ENCODE measurements around the gene MRPS15. TPM values are rescaled to one million over a fixed set of nuclear protein-coding genes. Genes with fewer than 3 reads are reported as not detected.
A peak's percentile ranks its signal among the peaks of the same experiment; 100 is the strongest.
"Not testable (repeated sequence)": the region's sequence is repeated elsewhere in the genome, so short reads cannot be mapped to it uniquely, and the experiment has no call there.

Gene MRPS15
- polyA plus RNA-seq (2012; ENCODE audit: low read depth, missing spikeins): 98.8 TPM

DNA sequence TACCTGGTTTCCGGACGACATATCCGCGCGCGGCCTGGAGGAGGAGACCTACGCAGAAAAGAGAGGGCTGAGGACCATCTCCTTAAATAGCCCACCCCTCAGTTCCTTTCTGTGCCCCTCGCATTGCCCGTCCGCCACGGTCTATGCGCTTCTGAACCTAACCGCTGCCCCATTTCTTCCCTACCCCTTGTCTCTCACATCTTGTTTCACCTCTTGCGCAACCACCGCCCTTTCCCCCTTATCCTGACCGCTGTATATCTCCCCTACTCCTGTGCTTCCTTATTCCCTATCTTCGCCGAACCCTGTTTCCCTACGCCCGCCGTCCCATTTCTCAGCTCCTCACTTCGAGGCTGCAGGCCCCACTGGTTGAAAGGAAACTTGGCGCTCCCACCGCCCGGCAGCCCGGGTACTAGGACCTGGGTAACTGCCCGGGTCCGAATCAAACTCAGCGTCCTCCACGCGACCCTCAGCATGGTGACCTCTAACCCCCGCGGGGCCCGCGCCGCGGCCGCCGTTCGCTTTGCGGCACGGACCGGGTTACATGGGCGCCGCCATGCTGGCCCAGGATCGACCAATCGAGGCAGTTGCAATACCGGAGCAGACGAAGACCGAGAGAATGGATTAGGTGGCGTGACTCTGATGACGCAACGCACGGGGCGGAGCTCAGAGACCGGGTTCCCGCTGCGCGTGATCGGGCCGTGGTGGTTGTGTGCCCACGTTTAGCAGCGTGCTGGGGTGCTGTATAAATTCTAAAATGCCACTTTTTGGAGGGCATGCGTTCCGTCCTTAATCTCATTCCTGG, at the start of gene MRPS15:
MRPS15 (minus strand) TSS at position 582 of the 802 bp plus-strand sequence; CDS start at position 473, 109 bp downstream.
- peak; percentile 99 for FAIRE-seq
- TF ChIP-seq SPI1 (IDR thresholded peaks at IDR 0.05; ENCODE audit: low read depth, low read length) (no peak), POU2F2 (IDR thresholded peaks at IDR 0.05; ENCODE audit: low read depth, low read length) (peak; percentile 87), POLR2AphosphoS5 (IDR thresholded peaks at IDR 0.05; ENCODE audit: low read depth, low read length) (peak; percentile 96), TAF1 (IDR thresholded peaks at IDR 0.05; ENCODE audit: low read depth, low read length) (peak; percentile 86), PAX5 (IDR thresholded peaks at IDR 0.05; ENCODE audit: insufficient read depth, low read length, severe bottlenecking) (peak; percentile 20), POLR2A (IDR thresholded peaks at IDR 0.05; ENCODE audit: low read depth, low read length) (peak; percentile 87)
- peak; percentile 87 for DNase-seq (ENCODE audit: insufficient read length, low spot score)

DNA sequence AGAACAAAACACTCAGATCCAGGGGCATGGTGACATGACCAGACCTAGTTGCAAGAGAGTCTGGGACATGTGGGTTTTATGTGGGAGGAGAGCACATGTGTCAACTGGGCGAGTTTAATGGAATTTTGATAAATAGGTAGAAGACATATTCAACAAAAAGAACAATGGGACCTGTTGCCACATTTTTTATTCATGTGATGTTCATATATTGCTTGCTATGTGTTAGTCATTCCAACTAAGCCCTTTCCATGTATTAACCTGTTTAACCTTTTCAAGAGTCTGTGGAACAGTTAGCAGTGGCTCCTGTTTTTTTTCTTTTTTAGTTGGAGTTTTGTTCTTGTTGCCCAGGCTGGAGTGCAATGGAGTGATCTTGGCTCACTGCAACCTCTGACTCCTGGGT, 48.7 kb upstream of the MRPS15 start:
- no peak for FAIRE-seq
- DNase-seq (ENCODE audit: insufficient read length, low spot score): no peak
- TF ChIP-seq POU2F2 (IDR thresholded peaks at IDR 0.05; ENCODE audit: low read depth, low read length): no peak
- no peak for TF ChIP-seq SPI1 (IDR thresholded peaks at IDR 0.05; ENCODE audit: low read depth, low read length)
- TF ChIP-seq TAF1 (IDR thresholded peaks at IDR 0.05; ENCODE audit: low read depth, low read length): no peak

DNA sequence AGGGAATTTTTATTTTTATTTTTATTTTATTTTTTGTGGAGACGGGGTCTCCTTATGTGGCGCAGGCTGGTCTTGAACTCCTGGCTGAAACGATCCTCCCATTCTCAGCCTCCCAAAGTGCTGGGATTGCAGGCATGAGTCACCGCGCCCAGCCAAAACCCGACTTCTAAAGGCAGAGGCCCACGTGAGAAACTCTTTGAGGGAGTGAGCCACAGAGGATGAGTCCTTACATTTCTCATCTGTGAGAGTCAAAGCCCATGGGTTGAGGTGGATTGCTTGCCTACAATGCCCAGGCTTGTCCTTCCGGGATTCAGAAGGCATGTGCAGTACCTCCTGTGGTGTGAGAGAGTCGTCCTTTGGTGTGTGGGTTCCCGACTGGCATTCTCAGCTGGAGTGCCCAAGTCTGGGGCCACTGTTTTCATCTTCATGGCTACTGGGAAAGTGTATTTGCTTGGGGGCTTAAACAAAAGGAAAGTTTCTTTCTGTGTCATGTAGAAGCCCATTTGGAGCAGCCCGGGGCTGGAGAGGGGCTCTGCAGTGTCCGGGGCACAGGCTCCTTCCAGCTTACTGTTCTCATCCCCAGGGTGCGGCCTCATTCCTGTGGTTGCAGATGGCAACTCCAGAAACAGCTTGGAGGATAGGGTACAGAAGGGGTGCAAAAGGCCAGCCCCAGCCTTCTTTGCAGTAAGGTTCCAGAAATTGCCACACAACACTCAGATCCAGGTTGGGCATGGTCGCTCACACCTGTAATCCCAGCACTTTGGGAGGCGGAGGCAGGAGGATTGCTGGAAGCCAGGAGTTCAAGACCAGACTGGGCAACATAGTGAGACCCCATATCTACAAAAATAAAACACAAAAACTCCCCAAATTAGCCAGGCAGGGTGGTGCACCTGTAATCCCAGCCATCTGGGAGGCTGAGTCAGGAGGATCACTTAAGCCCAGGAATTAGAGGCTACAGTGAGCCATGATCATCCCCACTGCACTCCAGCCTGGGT, 47.9 kb upstream of the MRPS15 start:
- FAIRE-seq (no peak), DNase-seq (ENCODE audit: insufficient read length, low spot score) (no peak)
- TF ChIP-seq TAF1 (IDR thresholded peaks at IDR 0.05; ENCODE audit: low read depth, low read length): no peak
- TF ChIP-seq POLR2AphosphoS5 (IDR thresholded peaks at IDR 0.05; ENCODE audit: low read depth, low read length): no peak
- no peak for TF ChIP-seq SPI1 (IDR thresholded peaks at IDR 0.05; ENCODE audit: low read depth, low read length)
- no peak for TF ChIP-seq POLR2A (IDR thresholded peaks at IDR 0.05; ENCODE audit: low read depth, low read length)
- TF ChIP-seq POU2F2 (IDR thresholded peaks at IDR 0.05; ENCODE audit: low read depth, low read length): no peak
- TF ChIP-seq PAX5 (IDR thresholded peaks at IDR 0.05; ENCODE audit: insufficient read depth, low read length, severe bottlenecking): no peak

DNA sequence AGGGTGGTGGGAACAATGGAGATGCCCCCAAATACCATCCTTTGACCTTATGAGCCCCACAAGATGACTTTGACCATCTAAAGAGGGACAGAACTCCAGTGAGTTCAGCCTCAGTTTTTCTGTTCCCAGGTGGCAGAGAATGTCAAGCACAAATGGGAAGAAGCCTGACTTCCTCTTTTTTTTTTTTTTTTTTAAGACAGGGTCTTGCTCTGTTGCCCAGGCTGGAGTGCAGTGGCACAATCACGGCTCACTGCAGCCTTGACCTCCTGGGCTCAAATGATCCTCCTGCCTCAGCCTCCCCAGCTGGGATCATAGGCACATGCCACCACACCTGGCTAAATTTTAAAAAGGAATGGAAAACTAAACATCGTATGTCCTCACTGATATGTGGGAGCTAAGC, 47.0 kb upstream of the MRPS15 start:
- peak; percentile 62 for TF ChIP-seq SPI1 (IDR thresholded peaks at IDR 0.05; ENCODE audit: low read depth, low read length)
- not testable (repeated sequence) for FAIRE-seq

DNA sequence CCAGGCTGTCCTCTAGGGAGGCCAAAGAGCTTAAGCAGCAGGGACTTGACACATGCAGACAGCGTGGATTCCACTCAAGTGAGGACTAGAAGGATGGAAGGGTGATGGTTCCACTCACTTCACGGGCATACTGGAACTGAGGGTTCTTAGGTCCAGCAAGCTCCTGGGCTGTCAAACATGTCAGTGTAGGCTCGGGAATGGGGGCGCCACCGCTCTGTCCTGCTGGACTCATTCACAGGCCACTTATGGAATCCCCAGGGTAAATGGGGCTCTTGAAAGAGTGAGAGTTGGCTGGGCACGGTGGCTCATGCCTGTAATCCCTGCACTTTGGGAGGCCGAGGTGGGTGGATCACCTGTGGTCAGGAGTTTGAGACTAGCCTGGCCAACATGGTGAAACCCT, 46.2 kb upstream of the MRPS15 start:
- FAIRE-seq (no peak), DNase-seq (ENCODE audit: insufficient read length, low spot score) (no peak)
- no peak for TF ChIP-seq TAF1 (IDR thresholded peaks at IDR 0.05; ENCODE audit: low read depth, low read length)

More for the DNA sequence above, 47.0 kb upstream of the MRPS15 start:
- DNase-seq (ENCODE audit: insufficient read length, low spot score): not testable (repeated sequence)

DNA sequence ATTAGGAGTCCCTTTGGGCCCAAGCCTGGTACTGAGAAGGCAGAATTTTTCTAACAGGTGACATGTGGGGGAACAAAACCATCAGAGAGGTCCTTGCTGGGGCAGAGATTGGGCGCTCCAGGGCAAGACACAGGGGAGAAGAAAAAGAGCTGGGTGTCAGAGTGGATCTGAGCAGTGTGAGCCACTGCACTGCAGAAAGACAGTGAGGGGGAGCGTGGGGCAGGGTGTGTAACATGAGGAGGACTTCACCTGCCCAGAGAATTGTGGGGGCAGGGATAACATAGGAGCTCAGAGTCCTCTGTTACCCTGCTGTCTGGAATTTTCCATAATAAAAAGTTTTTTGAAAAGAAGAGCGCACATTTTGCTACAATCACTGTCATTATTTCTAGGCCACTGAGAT, 44.1 kb upstream of the MRPS15 start:
- TF ChIP-seq TAF1 (IDR thresholded peaks at IDR 0.05; ENCODE audit: low read depth, low read length) (no peak), POLR2AphosphoS5 (IDR thresholded peaks at IDR 0.05; ENCODE audit: low read depth, low read length) (no peak), PAX5 (IDR thresholded peaks at IDR 0.05; ENCODE audit: insufficient read depth, low read length, severe bottlenecking) (no peak), SPI1 (IDR thresholded peaks at IDR 0.05; ENCODE audit: low read depth, low read length) (no peak), POLR2A (IDR thresholded peaks at IDR 0.05; ENCODE audit: low read depth, low read length) (no peak)
- no peak for DNase-seq (ENCODE audit: insufficient read length, low spot score)
- FAIRE-seq: no peak

DNA sequence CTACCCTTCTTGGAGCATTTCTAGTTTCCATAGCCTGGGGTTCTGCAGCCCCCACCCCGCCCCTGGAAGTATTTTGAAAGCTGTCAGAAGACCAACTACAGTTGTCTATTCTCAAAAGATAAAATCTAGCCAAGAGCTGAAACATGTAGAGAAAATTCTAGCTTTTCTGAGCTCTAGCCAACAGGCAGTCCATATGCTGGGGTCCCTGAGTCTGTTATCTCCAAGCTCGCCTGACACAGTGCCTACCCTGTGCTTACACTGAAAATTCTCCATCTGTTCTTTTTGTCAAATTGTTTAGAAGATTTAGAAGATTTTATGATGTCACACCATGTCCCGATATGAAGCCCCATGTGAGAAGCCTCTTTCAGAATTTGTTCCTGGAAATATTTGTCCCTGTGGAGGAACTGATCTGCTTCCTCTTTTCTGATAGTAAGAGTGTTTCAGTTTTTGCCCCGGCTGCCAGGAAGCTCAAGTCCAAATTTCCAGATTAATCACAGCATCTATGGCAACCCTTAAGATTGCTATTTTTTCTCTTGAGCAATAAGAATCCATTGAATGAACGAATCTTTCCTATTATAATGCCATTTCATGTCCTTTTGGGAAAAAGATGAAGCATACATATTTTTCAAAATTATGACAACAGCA, 42.2 kb upstream of the MRPS15 start:
- FAIRE-seq (no peak), DNase-seq (ENCODE audit: insufficient read length, low spot score) (no peak)
- TF ChIP-seq TAF1 (IDR thresholded peaks at IDR 0.05; ENCODE audit: low read depth, low read length) (no peak), POLR2A (IDR thresholded peaks at IDR 0.05; ENCODE audit: low read depth, low read length) (no peak), PAX5 (IDR thresholded peaks at IDR 0.05; ENCODE audit: insufficient read depth, low read length, severe bottlenecking) (no peak), POU2F2 (IDR thresholded peaks at IDR 0.05; ENCODE audit: low read depth, low read length) (no peak), POLR2AphosphoS5 (IDR thresholded peaks at IDR 0.05; ENCODE audit: low read depth, low read length) (no peak)

DNA sequence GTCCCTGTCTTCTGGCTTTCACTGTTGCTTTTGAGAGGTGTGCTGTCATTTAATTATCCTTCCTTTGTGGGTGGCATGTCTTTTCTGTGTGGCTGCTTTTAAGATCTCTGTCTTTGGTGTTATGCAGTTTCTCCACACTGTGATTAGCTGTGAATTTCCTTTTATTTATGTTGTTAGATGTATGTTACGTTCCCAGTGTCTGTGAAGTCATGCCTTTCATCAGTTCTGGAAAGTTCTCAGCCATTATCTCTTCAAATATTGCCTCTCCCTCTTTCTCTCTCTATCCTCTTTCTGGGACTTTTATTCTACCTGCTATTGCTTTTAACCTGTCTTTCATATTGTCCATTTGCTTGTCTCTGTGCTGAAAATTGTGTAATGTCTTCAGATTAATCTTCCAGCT, 39.5 kb upstream of the MRPS15 start:
- no peak for FAIRE-seq
- no peak for TF ChIP-seq TAF1 (IDR thresholded peaks at IDR 0.05; ENCODE audit: low read depth, low read length)
- no peak for TF ChIP-seq PAX5 (IDR thresholded peaks at IDR 0.05; ENCODE audit: insufficient read depth, low read length, severe bottlenecking)
- TF ChIP-seq POLR2A (IDR thresholded peaks at IDR 0.05; ENCODE audit: low read depth, low read length): no peak
- no peak for TF ChIP-seq POLR2AphosphoS5 (IDR thresholded peaks at IDR 0.05; ENCODE audit: low read depth, low read length)
- TF ChIP-seq POU2F2 (IDR thresholded peaks at IDR 0.05; ENCODE audit: low read depth, low read length): no peak
- TF ChIP-seq SPI1 (IDR thresholded peaks at IDR 0.05; ENCODE audit: low read depth, low read length): no peak
- no peak for DNase-seq (ENCODE audit: insufficient read length, low spot score)

DNA sequence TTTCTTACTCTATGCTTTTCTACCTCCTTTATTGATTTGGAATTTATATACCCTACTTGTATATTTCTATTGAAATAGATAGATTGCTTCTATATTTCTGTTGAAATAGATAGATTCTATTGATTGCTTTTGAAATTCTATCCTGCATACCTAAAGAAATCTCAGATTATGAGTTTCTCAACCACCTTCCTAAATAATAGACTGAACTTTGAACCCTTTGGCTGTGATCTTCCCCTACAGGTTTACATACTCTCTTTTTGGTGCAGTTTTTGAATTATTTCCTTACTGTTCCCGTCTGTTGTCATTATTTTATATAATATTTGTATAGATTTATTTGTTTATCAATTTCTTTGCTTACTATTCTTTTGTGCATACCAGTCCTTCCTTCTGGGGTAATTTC, 39.0 kb upstream of the MRPS15 start:
- TF ChIP-seq PAX5 (IDR thresholded peaks at IDR 0.05; ENCODE audit: insufficient read depth, low read length, severe bottlenecking) (no peak), POLR2A (IDR thresholded peaks at IDR 0.05; ENCODE audit: low read depth, low read length) (no peak), SPI1 (IDR thresholded peaks at IDR 0.05; ENCODE audit: low read depth, low read length) (no peak), TAF1 (IDR thresholded peaks at IDR 0.05; ENCODE audit: low read depth, low read length) (no peak), POU2F2 (IDR thresholded peaks at IDR 0.05; ENCODE audit: low read depth, low read length) (no peak), POLR2AphosphoS5 (IDR thresholded peaks at IDR 0.05; ENCODE audit: low read depth, low read length) (no peak)
- FAIRE-seq (no peak), DNase-seq (ENCODE audit: insufficient read length, low spot score) (no peak)

Data from GM12891 (cell line).